ENCODE data around the gene ST6GALNAC6.

ST6GALNAC6 gene

DNA sequence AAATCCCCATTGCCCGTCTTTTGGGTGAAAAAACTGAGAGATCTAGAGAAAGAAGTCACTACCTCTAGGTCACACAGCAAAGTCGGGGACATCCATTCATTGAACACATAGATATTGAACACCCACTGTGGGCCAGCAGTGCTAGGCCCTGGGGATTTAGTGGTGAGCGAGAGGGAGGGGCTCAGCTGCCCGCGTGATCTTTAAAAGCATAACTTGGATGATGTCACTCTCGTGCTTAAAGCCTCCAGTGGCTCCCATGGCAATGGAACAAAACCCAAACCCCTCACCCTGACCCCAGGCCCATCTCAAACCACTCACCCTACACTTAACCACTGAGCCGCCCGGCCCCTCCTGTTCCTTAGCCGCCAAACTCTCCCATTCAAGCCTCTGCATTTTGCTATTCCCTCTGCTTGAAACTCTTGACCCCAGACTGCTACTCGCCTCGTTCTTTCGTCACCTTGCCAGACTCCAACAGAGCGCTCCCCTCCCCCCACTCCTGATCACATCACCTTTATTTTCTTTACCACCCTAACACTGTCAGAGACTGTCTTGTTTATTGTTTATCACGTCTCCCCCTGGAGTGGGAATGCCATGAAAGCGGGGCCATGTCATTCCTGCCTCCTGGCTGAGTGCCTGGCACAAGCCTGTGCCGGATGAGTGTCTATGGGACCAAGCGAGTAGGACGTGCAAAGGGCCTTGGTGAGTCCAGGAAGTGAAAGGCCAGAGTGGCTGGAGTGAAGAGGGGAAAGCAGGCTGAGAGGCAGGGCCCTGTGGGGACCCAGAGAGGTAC, 31.9 kb upstream of the ST6GALNAC6 start:
- DNase-seq, result no peak

DNA sequence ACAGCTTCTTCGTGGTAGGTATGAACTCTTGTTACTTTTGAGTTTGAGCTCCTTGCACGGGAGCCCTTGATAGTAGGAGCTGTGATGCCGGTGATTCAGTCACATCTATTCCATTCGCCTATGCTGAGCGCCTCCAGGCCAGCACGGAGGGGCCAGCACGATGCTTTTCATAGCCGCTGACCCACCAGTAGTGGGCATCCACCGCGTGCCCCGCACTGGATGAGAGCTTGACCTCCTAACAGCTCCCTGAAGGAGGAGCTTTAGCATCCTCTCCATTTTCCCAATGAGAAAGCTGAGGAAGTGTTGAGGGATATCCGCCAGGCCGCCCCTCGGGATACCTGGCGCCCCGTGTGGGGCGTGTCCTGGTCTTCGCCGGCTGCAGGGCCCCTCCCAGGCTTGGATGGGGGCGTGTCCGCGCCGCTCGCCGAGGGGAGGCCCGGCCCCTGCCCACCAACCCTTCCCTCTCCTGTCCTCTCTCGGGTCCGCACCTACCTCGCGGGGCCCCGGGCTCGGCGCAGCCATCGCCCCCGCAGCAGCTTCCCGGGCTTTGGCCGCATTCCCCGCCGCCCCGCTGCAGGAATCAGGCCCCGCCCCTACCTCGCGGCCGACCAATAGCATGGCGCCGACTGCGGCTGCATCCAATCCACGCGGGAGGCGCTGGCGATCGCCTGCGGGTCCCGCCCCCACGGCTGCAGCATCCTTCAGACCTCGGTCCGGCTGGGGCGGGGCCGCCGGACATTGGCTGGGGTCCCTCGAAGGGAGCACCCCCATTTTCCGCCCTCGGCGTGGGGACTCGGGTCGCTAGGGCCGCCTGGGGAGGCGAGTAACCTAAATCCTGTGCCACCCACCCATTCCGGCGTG, 31.1 kb upstream of the ST6GALNAC6 start, which contains the start of gene PIP5KL1:
PIP5KL1 (minus strand) TSS at position 547 of the 861 bp plus-strand sequence; CDS start at position 522, 25 bp downstream.
- no peak for DNase-seq

DNA sequence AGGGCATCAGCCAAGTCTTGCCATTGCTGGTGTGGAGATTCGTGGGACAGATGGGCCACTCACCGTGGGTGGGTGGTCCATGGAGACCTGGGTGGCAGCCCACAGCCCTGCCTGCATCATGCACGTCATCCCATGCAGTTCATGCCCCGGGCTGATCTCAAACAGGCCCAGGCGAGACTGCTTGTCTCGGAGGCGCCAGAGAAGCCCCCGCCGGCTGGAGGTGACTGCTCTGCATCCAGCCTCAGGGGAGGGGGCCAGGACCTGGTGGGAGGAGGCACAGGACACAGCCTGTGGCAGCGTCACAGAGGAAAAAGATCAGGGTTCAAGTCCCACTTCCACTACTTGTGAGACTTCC, 30.2 kb upstream of the ST6GALNAC6 start:
- no peak for DNase-seq

DNA sequence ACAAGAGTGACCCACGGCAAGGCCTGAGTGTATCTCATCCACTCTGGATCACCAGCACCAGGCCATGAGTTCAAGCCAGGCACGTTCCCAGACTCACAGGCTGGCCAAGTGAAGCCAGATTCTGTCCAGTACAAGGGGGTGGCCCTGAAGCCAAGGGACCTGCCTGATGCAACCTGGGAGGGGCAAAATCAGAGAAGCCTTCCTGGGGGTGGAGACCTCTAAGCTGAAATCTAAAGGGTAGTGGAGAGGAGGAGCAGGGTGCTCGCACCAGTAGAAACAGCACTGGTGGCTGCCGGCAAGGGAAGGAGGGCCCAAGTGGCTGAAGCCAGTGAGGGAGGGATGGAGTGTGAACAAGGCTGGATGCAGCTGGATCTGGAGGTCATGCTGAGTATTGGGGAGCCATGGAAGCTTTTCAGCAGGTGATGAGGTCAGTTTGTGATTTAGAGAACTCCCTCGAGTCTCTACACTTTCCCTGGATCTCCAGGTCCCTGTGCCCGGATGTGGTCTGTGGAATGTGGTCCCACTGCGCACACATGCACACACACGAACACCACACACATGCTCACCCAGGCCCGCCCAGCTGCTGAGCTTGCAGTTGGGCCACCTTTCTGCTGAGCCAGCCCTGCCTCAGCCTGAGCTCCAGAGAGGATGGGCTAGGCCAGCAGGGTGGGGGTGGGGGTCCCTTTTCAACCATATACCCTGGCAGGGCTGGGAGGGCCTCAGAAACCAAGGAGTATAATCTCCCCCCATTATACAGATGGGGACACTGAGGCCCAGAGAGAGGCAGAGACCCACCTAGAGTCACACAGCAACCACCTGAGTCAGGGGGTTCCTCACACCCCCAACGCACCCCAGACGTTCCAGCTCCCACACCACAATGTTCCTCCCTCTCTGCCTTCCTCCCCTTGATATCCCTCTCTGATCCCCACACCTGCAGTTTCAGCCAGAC, 29.5 kb upstream of the ST6GALNAC6 start:
- no peak for DNase-seq

DNA sequence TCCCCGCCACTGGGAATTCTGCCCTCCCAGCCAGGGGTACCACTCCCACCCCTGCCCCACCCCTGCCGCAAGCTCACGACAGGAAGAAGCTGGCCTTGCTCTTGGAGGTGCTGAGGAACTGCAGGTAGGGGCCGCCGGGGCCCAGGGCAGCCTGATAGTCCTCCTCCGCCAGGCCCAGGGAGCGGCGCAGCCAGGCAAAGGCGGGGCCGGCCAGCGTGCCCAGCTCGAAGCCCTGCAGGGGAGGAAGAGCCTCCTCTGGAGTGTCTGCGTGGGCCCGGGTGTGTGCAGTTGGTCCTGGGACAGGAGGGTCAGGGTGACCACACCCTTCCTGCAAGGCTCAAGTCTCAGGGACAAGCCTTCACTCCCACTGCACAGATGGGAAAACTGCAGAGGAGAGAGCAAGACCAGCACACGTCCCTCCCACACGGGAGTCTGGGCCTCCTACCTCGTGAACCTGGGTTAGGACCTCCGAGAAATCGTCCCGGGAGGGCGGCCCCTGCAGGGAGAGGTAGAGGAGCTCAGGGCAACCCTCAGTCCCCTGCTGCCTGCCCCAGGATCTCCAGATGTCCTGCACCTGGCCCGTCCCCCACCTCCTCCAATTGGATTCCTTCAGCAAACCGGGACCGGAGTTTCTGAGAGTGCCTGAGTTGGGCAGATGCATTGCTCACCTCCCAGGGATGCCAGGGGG, 28.7 kb upstream of the ST6GALNAC6 start:
- no peak for DNase-seq

DNA sequence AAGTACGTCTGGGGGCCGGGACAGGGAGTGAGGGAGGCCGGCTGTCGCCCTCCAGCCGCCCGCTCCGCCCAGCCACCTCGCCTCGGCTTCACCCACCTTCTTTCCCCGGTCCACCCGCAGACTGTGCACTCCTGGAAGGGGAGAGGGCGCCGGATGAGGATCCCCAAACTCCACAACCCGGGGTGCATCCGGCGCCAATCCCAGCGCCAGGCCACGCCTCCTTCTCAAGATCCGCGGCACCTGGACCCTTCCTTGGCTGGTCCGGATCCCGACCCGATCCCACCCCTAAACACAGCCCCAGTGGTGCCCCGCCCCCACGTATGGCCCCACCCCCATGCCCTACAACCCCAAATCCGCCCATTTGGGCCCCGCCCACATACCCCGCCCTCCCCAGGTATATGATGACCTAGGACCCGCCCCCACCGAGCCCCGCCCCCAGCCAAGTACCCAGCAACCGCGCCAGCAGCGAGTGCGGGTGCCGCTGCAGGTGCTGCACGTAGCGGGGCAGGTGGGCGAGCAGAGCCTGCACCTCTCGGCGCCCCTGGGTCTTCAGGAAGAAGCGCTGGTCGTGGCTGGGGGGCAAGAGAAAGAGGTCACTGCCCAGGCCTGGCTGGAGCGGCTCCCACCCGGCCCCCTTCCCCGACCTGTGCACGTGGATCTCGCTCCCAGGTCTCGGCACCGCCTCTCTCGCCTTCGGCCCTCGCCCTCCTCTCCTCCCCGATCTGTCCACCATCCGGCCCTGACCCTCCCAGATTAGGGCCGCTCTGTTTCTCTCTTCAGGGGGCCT, 28.0 kb upstream of the ST6GALNAC6 start:
- DNase-seq, result no peak

DNA sequence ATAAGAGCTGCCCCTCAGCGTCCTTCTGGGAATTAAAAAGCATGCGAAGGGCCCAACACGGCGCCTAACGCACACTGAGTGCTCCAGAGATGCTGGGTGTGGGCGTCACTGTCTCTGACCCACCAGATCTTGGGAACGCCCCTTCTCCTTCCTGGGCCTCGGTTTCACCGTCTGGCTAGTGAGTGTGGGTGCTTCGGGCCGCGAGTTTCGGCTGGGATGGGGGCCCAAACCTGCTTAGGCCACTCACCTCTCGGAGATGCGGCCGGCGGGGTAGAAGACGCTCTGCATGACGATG, 27.4 kb upstream of the ST6GALNAC6 start:
- no peak for DNase-seq

DNA sequence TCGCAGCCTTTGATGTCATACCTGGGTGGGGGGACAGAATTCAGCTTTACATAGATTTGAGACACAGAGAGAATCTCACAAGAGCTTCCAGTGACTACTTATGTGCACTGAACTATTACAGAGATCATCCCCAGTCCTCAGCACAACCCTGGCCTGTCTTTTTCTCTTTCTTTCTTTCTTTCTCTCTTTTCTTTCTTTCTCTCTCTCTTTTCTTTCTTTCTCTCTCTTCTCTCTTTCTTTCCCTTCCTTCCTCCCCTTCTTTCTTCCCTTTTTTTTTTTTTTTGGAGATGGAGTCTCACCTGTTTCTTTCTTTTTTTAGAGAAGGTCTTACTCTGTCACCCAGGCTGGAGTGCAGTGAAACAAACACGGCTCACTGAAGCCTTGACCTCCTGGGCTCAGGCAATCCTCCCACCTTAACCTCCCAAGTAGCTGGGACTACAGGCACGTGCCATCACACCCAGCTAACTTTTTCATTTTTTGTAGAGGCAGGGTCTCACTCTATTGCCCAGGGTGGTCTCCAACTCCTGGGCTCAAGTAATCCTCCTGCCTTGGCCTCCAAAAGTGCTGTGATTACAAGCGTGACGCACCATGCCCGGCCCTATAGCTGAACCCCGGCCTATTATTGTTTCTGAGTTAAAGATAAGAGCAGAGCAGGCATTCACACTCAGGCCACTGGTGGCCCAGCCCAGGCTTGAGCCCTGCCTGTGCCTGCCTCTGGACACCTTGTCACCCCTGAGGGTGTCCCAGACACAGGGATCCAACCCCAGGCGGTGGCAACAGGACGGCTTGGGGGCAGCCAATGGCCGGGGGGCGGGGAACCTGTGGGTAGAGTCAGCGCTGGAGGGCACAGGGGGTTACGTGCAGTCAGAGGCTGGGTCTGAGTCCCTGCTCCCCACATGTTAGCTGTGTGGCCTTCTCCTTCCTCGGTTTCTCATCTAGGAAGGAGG, 26.8 kb upstream of the ST6GALNAC6 start:
- DNase-seq, result no peak

DNA sequence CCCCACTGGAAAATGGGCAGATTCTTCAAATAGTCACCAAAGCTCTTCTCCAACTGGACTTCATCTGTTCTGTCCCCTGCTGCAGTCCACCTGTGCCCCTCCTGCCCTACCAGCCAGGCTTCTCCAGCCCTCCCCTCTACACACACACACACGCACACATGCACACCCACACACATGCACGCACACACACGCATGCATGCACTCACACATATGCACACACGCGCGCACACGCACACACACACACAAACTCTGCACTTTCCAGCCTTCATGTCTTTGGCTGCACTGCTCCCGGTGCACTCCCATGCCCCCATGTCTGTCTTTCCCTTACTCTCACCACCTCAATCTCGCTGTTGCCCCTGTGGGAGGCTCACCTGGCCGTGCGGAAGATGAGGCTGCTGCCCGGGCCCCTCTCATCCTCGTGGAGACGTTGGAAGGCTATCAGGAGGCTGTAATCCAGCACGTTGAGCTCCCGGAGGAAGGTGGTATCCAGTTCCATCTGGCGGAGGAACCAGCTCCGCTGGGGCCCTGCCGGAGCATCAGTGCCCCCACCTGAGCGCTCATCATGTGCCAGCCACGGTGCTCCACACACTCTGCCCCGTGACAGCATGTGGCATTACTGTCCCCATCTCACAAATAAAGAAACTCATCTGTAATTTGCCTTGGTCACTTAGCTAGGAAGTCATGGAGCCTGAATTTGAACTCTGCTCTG, 25.5 kb upstream of the ST6GALNAC6 start:
- DNase-seq, result no peak

DNA sequence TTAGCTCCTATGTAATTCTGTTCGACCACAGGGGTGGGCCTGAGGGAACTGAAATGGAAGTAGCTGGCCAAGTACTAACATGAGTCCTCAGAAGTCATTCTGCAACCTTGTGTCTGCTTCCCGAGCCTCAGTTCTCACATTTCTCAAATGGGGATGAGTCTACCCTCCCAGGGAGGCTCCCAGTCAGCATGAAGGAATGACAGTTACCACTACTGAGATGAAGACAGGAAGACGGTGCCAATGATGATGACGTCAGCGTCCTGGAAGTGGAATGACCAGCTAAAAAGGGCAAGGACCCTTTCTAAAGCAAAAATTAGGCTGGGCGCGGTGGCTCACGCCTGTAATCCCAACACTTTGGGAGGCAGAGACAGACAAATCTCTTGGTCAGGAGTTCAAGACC, 24.4 kb upstream of the ST6GALNAC6 start:
- DNase-seq, result no peak

DNA sequence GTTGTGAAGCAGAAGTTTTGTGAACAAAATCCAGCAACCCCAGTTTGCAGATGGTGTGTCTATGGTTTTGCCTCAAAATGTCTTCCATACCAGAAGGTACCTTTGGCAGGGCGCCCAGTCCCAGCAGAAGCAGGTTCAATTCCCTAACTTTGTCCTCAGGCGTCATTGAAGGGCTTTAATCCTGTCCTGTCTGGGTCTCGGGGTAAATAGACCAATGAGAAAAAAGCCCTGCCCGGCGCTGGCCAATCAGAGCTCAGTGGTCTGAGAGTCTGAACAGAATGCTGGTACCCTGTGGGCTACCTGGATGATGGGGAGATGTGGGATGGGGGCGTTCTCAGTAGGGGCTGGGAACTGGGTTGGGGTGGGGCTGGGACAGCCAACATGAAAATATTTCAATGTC, 23.6 kb upstream of the ST6GALNAC6 start:
- no peak for DNase-seq

DNA sequence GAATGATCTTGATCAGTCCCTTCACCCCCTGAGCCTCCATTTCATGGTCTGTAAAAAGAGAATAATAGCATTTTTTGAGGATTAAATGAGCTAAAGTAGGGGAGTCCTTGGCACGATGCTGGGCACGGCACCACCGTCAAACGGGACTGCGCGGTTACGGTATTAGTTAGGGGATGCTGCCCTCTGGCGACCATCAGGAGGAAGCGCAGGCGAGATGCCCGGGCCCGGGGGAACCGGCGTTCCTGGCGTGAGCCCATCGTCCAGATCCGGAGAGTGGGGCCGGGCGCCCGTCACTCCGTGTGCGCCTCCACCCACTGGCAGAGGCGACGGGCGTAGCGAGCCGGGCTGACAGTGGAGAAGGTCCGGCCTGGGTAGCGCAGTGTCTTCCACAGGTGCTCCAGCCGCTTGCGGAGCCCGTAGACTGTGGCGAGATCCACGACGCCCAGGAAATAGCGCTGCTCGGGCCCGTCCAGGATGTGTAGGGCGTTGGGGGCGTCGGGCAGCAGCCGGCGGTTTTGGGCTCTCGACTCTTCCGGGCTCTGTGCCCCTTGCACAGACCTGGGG, 22.2 kb upstream of the ST6GALNAC6 start:
- no peak for DNase-seq

DNA sequence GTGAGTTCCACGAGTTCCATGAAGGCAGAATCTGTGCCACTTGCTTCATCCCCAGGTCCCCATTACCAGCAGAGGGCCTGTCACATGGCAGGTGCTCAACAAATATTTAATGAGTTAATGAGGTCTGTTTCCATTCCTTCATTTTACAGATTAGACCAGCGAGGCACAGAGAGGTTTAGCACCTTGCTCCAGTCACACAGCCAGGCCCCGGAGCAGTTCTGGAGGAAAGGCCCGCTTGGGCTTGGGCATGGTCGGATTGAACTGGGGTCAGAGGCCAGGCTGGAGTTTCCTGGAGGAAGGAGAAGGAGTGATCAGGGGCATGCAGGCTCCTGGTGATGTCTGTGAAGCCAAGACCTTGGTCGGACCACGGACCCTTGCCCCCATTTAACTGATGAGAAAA, 21.4 kb upstream of the ST6GALNAC6 start:
- DNase-seq, result no peak

DNA sequence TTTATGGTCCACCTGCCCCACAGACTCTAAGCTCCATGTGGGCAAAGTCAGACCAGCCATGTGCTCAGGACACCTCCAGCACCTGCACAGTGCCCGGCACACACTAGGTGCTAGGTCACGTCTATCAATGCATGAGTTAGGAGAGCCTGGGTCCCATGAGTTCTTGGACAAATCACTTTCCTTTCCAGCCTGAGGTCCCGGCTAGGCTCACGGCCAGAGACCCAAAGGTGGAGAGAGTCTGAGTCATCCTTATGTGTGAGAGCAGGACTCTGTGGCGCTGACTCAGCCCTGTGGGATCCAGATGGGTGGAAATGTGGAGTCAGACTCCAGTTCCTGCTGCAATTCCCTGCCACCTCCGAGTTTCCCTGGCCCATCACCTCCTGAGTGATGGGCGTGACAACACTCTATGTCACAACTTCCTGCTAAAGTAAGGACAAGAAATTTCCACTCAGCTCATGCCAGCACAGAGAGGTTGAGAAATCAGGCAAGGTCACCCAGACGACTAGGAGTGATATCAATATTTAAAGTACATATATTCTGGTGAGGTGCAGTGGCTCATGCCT, 19.9 kb upstream of the ST6GALNAC6 start:
- no peak for DNase-seq

DNA sequence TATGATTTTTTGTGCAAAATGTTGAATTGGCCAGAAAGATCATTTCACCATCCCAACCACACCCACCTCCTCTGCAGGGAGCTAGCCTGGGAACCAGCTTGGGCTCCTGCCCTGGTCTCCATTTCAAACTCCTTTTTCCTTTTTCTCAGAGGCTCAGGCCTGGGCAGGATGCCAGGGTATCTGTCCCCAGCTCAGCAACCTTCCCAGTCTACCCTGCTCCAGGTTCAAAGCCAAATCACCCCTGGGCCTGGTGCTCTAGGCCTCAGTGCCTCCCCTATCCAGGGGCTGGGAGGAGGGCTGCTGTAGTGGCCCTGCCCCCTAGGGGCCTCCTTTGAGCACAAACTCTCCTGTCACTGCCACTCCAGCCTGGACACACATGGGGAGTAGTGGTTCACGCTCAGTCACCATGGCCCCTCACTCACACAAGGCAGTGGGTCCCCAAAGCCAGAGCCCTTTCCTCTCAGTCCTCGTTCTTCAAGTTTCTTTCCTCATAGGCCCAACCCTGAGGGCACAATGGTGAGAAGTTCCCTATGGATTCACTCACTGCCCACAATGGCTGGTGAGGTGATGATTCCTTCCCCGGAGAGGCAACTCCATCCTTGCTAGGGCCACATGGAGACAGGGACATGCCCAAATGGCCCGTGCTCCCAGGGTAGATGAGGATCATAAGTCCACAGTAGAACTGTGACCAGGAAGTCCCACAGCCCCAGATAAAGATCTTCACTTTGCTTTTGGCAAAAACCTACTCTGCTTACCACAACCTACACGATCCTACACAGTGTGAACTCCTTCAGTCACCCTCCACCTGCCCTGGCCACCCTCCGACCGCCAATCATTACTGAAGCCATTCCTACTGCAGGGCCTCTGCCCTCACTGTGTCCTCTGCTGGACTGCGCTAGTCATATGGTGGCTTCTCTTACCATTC, 19.0 kb upstream of the ST6GALNAC6 start:
- DNase-seq, result no peak

DNA sequence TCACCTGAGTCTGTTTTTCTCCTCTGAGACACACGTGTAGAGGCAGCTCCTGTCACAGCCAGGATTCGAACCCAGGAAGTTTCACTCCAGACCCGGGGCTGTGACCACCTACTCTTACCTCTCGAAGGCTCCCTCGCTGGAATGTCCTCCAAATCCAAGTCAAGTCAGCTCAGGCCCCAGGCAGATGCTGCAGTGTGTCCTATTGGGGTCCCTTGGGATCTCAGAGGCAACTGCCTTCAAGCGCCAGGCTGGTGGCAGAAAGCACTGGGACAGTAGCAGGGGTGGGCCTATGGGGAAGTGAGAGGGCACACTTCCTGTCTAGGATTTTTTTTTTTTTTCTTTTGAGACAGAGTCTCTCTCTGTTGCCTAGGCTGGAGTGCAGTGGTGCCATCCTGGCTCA, 18.2 kb upstream of the ST6GALNAC6 start:
- DNase-seq, result no peak

DNA sequence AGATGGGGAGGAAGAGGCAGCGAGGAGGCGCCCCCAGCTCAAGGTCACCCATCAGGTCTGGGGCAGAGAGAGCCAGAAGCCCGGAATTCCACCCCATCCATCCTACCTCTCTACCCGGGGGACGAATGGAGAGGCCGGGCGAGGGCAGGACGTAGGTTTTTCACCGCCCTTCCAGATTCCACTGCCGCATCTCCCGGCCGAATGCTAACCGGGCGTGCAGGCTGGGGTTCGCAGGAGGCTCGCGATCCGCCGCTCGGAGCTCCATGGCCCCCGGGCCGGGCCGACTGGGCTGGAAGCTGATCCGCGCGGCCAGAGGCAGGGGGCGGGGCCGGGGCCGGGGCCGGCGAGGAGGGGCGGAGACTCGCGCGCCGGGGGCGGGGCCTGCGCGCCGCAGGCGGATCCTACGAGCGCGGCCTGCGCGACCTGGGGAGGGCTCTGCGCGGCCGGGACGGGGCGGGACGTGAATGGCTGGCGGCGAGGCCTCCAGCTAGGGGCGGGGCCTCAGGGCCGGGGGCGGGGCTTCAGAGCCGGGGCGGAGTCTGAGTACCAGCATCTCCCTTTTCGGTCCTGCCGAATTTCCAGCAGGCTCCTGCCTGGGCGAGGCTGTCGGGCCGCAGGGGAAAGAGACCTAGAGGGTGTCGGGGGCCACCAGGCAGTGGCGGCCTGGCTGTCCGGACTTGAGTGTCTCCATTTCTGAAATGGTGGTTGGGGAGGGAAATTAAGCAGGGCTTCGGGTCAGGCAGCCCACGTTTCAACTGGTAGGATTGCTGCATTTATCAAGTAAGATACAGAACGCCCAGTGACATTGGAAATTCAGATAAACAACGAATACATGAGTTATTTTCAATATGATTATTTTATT, 17.5 kb upstream of the ST6GALNAC6 start, which contains the start of gene ST6GALNAC4:
ST6GALNAC4 (minus strand) TSS at position 322 of the 862 bp plus-strand sequence. CDS start 622 bp downstream, outside the sequence.
- peak; percentile 3 for DNase-seq
